ENCODE data around the gene WDR59. TPM values are rescaled to one million over a fixed set of nuclear protein-coding genes. Genes with fewer than 3 reads are reported as not detected.
"Not testable (repeated sequence)": the region's sequence is repeated elsewhere in the genome, so short reads cannot be mapped to it uniquely, and the experiment has no call there.

WDR59 gene
- total and polyA plus RNA-seq, 11 donors: 16.0 to 52.2 (median 39.5) TPM

DNA sequence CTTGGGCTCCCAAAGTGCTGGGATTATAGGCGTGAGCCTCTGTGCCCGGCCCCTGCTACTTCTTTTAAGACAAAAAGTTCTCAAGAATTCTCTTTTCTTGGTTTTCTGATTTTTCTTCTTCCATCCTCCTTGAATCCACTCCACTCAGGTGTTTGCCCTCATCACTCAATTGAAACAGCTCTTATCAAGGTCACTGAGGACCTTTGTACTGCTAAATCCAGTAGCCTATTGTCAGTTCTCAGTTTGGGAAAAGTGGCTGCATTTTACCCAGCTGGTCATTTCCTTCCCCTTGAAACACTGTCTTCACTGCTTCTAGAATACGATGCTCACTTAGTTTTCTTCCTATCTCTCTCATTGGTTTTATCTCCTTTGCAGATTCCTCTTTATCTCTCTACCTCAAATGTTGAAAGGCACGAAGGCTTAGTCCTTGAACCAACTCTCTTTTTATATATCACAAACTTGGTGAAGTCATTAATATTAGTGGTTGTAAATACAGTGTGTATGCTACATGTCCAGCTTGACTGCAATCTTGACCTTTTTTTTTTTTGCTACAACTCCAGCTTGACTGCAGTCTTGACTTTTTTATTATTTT is 43.7 kb upstream of the WDR59 start:
- intact Hi-C loops (cut with DNase I): no loop called here
- peaks cover 3 to 45% (median 24%) of the 10 kb centered on the region in 12 donors for H3K4me1 ChIP-seq
- DNase-seq (no peak), ATAC-seq (no peak)
- no peaks in the 10 kb centered on the region for H3K27me3 ChIP-seq
- peaks cover 0 to 4% (median 0%) of the 10 kb centered on the region in 12 donors for H3K9me3 ChIP-seq
- 66 to 72% (median 69%) methylated on average over 4 of the region's 4 CpGs for WGBS, 4 donors
- H3K27ac ChIP-seq: no peak overlapping the region
- H3K4me3 ChIP-seq: no peak overlapping the region
- H3K36me3 ChIP-seq: no peaks in the 10 kb centered on the region
- TF ChIP-seq POLR2A (IDR thresholded peaks at IDR 0.05) (no peak), CTCF (IDR thresholded peaks at IDR 0.05) (no peak)

GRCh38 chr16:75027520-75028300 is 42.8 kb upstream of the WDR59 start:
- DNase-seq (no peak), ATAC-seq (no peak)
- H3K27ac ChIP-seq: peak overlapping the region in 1 of 12 donors; percentile 80
- no peak overlapping the region for H3K4me3 ChIP-seq
- no peaks in the 10 kb centered on the region for H3K36me3 ChIP-seq
- peaks cover 3 to 45% (median 22%) of the 10 kb centered on the region in 12 donors for H3K4me1 ChIP-seq
- TF ChIP-seq CTCF (IDR thresholded peaks at IDR 0.05) (no peak), POLR2A (IDR thresholded peaks at IDR 0.05) (no peak)
- intact Hi-C loops (cut with DNase I): no loop called here
- H3K27me3 ChIP-seq: no peaks in the 10 kb centered on the region
- H3K9me3 ChIP-seq: peaks cover 0 to 4% (median 0%) of the 10 kb centered on the region in 12 donors
- WGBS, 4 donors: 82 to 92% (median 84%) methylated on average over 6 of the region's 6 CpGs

- WGBS, 4 donors: 91 to 97% (median 93%) methylated on average over 2 of the region's 2 CpGs
- peak in 1 of 4 donors; percentile 10 for ATAC-seq
- Histone ChIP-seq H3K4me1 (peaks cover 3 to 45% (median 22%) of the 10 kb centered on the region in 12 donors), H3K36me3 (no peaks in the 10 kb centered on the region), H3K27ac (peak overlapping the region in 11 of 12 donors; percentile 24 to 80 (median 59)), H3K4me3 (no peak overlapping the region), H3K27me3 (no peaks in the 10 kb centered on the region), H3K9me3 (peaks cover 0 to 5% (median 0%) of the 10 kb centered on the region in 12 donors)
- no peak for DNase-seq
- TF ChIP-seq POLR2A (IDR thresholded peaks at IDR 0.05) (no peak), CTCF (IDR thresholded peaks at IDR 0.05) (no peak)
- intact Hi-C loops (cut with DNase I): no loop called here
Observed at GRCh38 chr16:75026892-75027391, 42.0 kb upstream of the WDR59 start.

DNA sequence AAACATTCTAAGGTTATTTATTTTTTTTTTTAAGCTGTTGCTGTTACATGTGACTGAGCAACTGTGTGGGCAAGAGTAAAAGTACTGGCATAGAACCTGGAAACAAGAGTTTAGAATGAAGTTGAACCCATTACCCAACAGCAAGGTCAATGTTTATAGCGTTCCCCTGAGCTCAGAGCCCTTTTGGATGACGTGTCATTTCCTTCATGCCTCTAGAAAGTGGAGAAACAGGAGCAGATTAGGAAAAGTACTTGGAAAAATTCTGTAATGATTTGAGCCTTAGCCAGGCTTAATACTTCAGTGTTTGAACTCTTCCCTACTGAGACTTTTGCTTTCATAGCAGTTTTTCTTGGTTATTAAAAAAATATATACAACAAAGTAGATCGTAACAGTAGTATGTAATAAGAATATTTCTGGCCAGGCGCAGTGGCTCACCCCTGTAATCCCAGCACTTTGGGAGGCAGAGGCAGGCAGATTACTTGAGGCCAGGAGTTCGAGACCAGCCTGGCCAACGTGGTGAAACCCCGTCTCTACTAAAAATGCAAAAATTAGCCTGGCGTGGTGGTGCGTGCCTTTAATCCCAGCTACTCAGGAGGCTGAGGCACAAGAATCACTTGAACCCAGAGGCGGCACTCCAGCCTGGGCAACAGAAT is 41.4 kb upstream of the WDR59 start:
- 62 to 68% (median 66%) methylated on average over 10 of the region's 10 CpGs for WGBS, 4 donors
- intact Hi-C loops (cut with DNase I); H3K27me3 ChIP-seq; H3K4me3 ChIP-seq; H3K36me3 ChIP-seq; DNase-seq: not testable (repeated sequence)
- Histone ChIP-seq H3K27ac (peak overlapping the region in 11 of 12 donors; percentile 24 to 80 (median 59)), H3K9me3 (peaks cover 0 to 11% (median 3%) of the 10 kb centered on the region in 12 donors), H3K4me1 (peaks cover 3 to 45% (median 22%) of the 10 kb centered on the region in 12 donors)
- ATAC-seq: peak; percentile 60 to 90 (median 88)

Measured in heart left ventricle (tissue), 16 donors.